GM10248 (cell line): ENCODE measurements around the gene CLEC17A.
"Not testable (repeated sequence)": the region's sequence is repeated elsewhere in the genome, so short reads cannot be mapped to it uniquely, and the experiment has no call there.

Experiments
- CTCF ChIA-PET: fragments of 300-600 bp; sonication (Branson Sonifier 250); formaldehyde crosslinking; extraction: SDS; loops from one replicate; lab custom pipeline; 2021; ENCODE audit warnings: antibody characterized with exemption; lab: Yijun Ruan, JAX
- POLR2A ChIA-PET: fragments of 350-650 bp; sonication (Branson Sonifier 250); formaldehyde crosslinking; extraction: SDS; loops from one replicate; lab custom pipeline; 2020; ENCODE audit warnings: antibody characterized with exemption; lab: Yijun Ruan, JAX
- DNase-seq: peaks from one replicate; pipeline ENCODE4 v3.0.0; 2012; ENCODE audit errors: extremely low spot score
- TF ChIP-seq, protein P1 (sequence below): IDR thresholded peaks from 2 replicates; pipeline ENCODE4 v1.5.1; 2012; ENCODE audit warnings: mild to moderate bottlenecking, low read depth; ENCODE audit errors: extremely low read depth, missing control alignments, control extremely low read depth

The CLEC17A gene

DNA sequence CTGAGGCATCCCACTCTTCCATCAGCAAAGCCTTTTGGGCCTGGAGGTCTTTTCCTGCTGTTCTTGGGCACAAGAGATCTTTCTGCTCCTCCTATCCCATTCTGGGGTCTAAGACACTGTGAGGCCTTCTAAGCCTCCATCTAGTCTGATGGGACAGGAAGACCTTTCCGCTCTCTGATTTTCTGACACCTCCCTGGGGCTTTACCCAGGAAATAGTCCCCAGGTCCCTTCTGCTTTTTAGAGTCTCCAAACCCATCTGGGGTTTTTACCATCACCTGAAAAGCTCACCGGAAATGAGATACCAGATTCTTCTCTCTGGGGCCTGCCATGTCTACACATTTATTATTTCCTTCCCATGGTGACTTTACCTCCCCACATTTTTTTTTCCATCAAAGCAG lies 21.1 kb downstream of the CLEC17A start:
- CTCF ChIA-PET = interaction anchor here (1.1 to 2.8 kb wide), 4 partner anchors 9 to 80 kb away, joined by 3 to 11 read pairs (median 4); no protein-coding TSS in a partner anchor
- peak; percentile 77 for DNase-seq
- TF ChIP-seq, protein P1, sequence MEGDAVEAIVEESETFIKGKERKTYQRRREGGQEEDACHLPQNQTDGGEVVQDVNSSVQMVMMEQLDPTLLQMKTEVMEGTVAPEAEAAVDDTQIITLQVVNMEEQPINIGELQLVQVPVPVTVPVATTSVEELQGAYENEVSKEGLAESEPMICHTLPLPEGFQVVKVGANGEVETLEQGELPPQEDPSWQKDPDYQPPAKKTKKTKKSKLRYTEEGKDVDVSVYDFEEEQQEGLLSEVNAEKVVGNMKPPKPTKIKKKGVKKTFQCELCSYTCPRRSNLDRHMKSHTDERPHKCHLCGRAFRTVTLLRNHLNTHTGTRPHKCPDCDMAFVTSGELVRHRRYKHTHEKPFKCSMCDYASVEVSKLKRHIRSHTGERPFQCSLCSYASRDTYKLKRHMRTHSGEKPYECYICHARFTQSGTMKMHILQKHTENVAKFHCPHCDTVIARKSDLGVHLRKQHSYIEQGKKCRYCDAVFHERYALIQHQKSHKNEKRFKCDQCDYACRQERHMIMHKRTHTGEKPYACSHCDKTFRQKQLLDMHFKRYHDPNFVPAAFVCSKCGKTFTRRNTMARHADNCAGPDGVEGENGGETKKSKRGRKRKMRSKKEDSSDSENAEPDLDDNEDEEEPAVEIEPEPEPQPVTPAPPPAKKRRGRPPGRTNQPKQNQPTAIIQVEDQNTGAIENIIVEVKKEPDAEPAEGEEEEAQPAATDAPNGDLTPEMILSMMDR = no peak
- POLR2A ChIA-PET = interaction anchor here (0.5 kb wide), 1 partner anchor 13 kb away, joined by 7 read pairs; no protein-coding TSS in a partner anchor

DNA sequence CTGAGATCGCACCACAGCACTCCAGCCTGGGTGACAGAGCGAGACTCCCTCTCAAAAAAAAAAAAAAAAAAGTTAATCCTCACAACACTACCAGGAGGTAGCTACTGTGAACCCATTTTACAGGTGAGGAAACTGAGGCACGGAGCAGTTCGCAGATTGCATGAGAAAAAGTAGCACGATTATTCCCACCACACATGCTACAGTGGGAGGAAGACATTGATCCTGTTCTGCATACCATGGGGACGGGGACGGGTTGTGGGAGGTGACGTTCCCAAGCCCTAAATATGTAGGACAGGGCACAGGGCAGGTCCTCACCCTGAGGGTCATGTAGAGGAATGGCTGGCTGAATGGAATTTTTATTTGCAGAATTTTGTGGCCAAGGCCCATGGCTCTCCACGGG lies 23.7 kb downstream of the CLEC17A start:
- ChIA-PET POLR2A (interaction anchor here (0.7 kb wide), 1 partner anchor 141 kb away, joined by 4 read pairs; no protein-coding TSS in a partner anchor), CTCF (interaction anchor here (1.7 to 2.8 kb wide), 2 partner anchors 33 to 80 kb away, joined by 4 to 11 read pairs; no protein-coding TSS in a partner anchor)
- TF ChIP-seq, protein P1 = no peak
- DNase-seq = no peak

DNA sequence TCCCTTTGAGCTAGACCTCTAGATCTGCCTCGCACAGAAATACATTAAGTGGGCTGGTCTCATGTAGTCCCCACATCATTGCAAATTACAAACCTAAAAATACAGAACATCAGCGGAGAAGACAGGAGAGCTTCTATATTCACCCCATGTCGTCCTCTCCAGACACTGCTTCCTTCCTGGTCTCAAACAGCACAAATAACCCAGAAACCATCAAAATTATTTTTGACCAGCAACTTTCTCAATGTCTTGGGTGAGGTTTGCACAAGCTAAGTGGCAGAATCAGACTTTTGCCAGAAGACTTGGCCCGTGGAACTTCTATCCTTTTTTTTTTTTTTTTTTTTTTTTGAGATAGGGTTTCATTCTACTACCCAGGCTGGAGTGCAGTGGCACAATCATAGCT lies 28.2 kb downstream of the CLEC17A start:
- ChIA-PET POLR2A (interaction anchor here (0.6 to 0.7 kb wide), 4 partner anchors 12 to 305 kb away, joined by 4 to 10 read pairs (median 4); no protein-coding TSS in a partner anchor), CTCF (interaction anchor here (1.3 to 4.7 kb wide), 2 partner anchors 9 to 38 kb away, joined by 7 to 40 read pairs; partner anchors contain the start of gene NDUFB7)
- TF ChIP-seq, protein P1 = no peak
- no peak for DNase-seq

DNA sequence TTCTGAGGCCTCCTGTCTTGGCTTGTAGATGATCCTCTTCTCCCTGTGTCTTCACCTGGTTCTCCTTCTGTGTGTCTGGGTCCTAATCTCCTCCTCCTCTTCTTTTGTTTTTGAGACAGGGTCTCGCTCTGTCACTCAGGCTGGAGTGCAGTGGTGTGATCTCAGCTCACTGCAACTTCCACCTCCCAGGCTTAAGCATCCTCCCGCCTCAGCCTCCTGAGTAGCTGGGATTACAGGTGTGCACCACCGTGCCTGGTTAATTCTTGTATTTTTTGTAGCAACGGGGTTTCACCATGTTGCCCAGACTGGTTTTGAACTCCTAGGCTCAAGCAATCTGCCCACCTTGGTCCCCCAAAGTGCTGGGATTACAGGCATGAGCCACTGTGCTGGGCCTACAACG lies 29.4 kb downstream of the CLEC17A start:
- CTCF ChIA-PET = interaction anchor here (0.7 to 4.7 kb wide), 5 partner anchors 10 to 73 kb away, joined by 3 to 40 read pairs (median 7); partner anchors contain the start of gene NDUFB7
- POLR2A ChIA-PET = not testable (repeated sequence)

DNA sequence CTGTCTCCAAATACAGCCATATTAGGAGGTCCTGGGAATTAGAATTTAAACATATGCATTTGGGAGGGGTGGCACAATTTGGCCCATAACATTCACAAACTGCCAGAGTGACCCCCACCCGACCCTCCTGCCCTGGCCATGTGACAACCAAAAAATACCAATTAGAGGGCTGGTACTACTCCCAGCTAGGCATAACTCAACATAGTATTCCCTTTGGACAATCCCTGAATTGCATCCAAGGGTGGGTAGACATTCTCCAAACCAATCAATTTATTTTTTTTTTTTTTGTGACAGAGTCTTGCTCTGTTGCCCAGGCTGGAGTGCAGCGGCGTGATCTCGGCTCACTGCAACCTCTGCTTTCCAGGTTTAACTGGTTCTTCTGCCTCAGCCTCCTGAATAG lies 29.8 kb downstream of the CLEC17A start:
- POLR2A ChIA-PET = no interaction called here

More for the DNA sequence above, 29.4 kb downstream of the CLEC17A start:
- DNase-seq = not testable (repeated sequence)

DNA sequence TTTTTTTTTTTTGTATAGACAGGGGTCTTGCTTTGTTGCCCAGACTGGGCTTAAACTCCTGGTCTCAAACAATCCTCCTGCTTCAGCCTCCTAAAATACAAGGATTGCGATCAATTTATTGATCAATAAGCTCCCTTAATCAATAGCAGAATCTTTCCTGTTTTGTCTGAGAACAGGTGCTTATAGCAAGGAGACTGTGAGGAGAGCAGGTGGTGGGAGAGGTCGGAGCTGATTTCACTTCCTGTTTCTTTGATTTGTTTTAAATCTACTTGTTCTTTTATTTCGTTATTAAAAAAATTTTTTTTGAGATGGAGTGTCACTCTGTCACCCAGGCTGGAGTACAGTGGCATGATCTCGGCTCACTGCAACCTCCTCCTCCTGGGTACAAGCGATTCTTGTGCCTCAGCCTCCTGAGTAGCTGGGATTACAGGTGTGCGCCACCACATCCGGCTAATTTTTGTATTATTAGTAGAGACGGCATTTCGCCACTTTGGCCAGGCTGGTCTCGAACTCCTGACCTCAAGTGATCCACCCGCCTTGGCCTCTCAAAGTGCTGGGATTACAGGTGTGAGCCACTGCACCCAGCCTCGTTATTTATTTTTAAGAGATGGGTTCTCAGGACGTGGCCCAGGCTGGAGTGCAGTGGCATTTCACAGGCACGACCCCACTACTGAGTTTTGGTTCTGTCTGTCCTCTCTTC lies 30.7 kb downstream of the CLEC17A start:
- POLR2A ChIA-PET = interaction anchor here (0.7 kb wide), 1 partner anchor 429 kb away, joined by 4 read pairs; no protein-coding TSS in a partner anchor
- CTCF ChIA-PET = interaction anchor here (1.4 to 4.7 kb wide), 4 partner anchors 9 to 72 kb away, joined by 4 to 40 read pairs (median 8); partner anchors contain the start of gene NDUFB7
- not testable (repeated sequence) for DNase-seq

More for the DNA sequence above, 29.8 kb downstream of the CLEC17A start:
- CTCF ChIA-PET = interaction anchor here (1.4 to 4.7 kb wide), 5 partner anchors 8 to 73 kb away, joined by 4 to 40 read pairs (median 7); partner anchors contain the start of gene NDUFB7
- no peak for DNase-seq
- TF ChIP-seq, protein P1 = no peak

DNA sequence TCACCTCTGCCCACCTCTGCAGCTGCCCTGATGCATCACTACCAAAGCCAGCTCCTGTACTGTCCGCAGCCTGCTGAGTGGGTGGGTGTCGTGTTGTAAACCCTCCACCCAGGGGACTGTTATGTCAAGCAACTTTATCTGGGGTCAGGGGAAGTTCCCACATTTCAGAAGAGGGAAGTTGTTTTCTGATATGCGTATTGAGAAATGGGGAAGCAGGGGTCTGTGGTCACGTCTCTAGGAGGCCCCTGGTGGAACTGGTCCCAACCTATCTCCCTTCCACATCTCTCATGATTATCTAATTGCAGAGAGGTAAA lies 31.2 kb downstream of the CLEC17A start:
- ChIA-PET POLR2A (no interaction called here), CTCF (interaction anchor here (1.4 to 4.7 kb wide), 4 partner anchors 10 to 71 kb away, joined by 4 to 40 read pairs (median 8); partner anchors contain the start of gene NDUFB7)
- TF ChIP-seq, protein P1 = no peak
- peak; percentile 65 for DNase-seq
